G401 (cell line): ENCODE results near the gene ZSWIM9. TPM values are rescaled to one million over a fixed set of nuclear protein-coding genes. Genes with fewer than 3 reads are reported as not detected.

Source experiments
- total RNA-seq: library from RNA; depleted of rRNA; stranded (reverse); fragments of >200 nt; shearing (Covaris generic); gene quantifications from 2 replicates; pipeline ENCODE4 v1.2.3, GENCODE V29; 2014; rRNA removed

Gene ZSWIM9
- total RNA-seq, 1 experiment from 2014 or later = 3.6 TPM

Other genes with a start within 250 kb of the ZSWIM9 start
- not detected in 2 replicates for gene BSPH1, start 178.5 kb upstream of the ZSWIM9 start, total RNA-seq
- gene ELSPBP1, start 176.0 kb upstream of the ZSWIM9 start, total RNA-seq = not detected in 2 replicates
- gene CABP5, start 126.6 kb upstream of the ZSWIM9 start, total RNA-seq = not detected in 2 replicates
- 0.92 and 2.3 TPM in 2 replicates for gene PLA2G4C, start 59.9 kb upstream of the ZSWIM9 start, total RNA-seq
- gene LIG1, start 336 bp upstream of the ZSWIM9 start, total RNA-seq = 62.8 and 119 TPM in 2 replicates
- 25.9 and 36.0 TPM in 2 replicates for gene CARD8, start 85.2 kb downstream of the ZSWIM9 start, total RNA-seq
- 40.5 and 51.0 TPM in 2 replicates for gene ZNF114, start 99.4 kb downstream of the ZSWIM9 start, total RNA-seq
- gene EMP3, start 154.9 kb downstream of the ZSWIM9 start, total RNA-seq = 73.8 and 83.8 TPM in 2 replicates
- 7.4 and 9.8 TPM in 2 replicates for gene TMEM143, start 193.3 kb downstream of the ZSWIM9 start, total RNA-seq
- gene SYNGR4, start 193.7 kb downstream of the ZSWIM9 start, total RNA-seq = not detected in 2 replicates
- 137 and 145 TPM in 2 replicates for gene KDELR1, start 220.9 kb downstream of the ZSWIM9 start, total RNA-seq
- gene GRIN2D, start 223.0 kb downstream of the ZSWIM9 start, total RNA-seq = 5.4 and 6.1 TPM in 2 replicates